ENCODE data around the gene SLC5A11.

- no peak for TF ChIP-seq GATA2 (IDR thresholded peaks at IDR 0.05; ENCODE audit: low read depth, low read length)
- no peak for TF ChIP-seq GATA3 (IDR thresholded peaks at IDR 0.05; ENCODE audit: low read depth, low read length)
Measured at GRCh38 chr16:24906199-24906808, 60.5 kb downstream of the SLC5A11 start.
